Upper lobe of left lung (tissue), 6 donors: ENCODE measurements around the gene CYP2J2. TPM values are rescaled to one million over a fixed set of nuclear protein-coding genes. Genes with fewer than 3 reads are reported as not detected.

ENCODE experiments used
- ATAC-seq, 2 donors: fragments of 200-7000 bp; cut with Tn5 transposase; one replicate each; pipeline ENCODE4 v1.9.1; 2022; ENCODE audit warnings: mild to moderate bottlenecking in 2 of 2, moderate library complexity in 2 of 2; ENCODE audit not compliant: low FRiP score in 2 of 2
- DNase-seq, 2 donors: peaks; one replicate each; pipeline ENCODE4 v3.0.0-alpha.2; 2019 to 2020
- H3K27ac ChIP-seq, 4 donors: fragments of 200-600 bp; sonication (generic); one replicate each; pipeline ENCODE4 v1.5.1; 2016 to 2019
- H3K27me3 ChIP-seq, 4 donors: fragments of 200-600 bp; sonication (generic); one replicate each; pipeline ENCODE4 v1.5.1; 2017 to 2019
- H3K36me3 ChIP-seq, 4 donors: fragments of 200-600 bp; sonication (generic); one replicate each; pipeline ENCODE4 v1.5.1; 2016 to 2019
- H3K4me1 ChIP-seq, 4 donors: fragments of 200-600 bp; sonication (generic); one replicate each; pipeline ENCODE4 v1.5.1; 2018 to 2019
- H3K4me3 ChIP-seq, 4 donors: fragments of 200-600 bp; sonication (generic); one replicate each; pipeline ENCODE4 v1.5.1; 2017 to 2019; ENCODE audit warnings: mild to moderate bottlenecking in 2 of 4, moderate library complexity in 1 of 4
- H3K9me3 ChIP-seq, 4 donors: fragments of 200-600 bp; sonication (generic); one replicate each; pipeline ENCODE4 v1.5.1; 2018 to 2019
- CTCF ChIP-seq, 6 experiments: fragments of 450-650 bp in 4 of 6; fragments of 200-600 bp in 2 of 6; sonication (generic) in 2 of 6; IDR thresholded peaks; one replicate each; pipeline ENCODE4 v1.5.1; 2016 to 2019; ENCODE audit warnings: antibody characterized with exemption in 6 of 6
- EP300 ChIP-seq, 4 donors: sonication (generic); formaldehyde crosslinking; IDR thresholded peaks; one replicate each; pipeline ENCODE4 v1.5.1; 2017; ENCODE audit warnings: antibody characterized with exemption in 4 of 4, control low read depth in 2 of 4
- POLR2A ChIP-seq, 4 donors: fragments of 450-650 bp; IDR thresholded peaks; one replicate each; pipeline ENCODE4 v1.5.1; 2016 to 2017; ENCODE audit warnings: antibody characterized with exemption in 4 of 4, mild to moderate bottlenecking in 2 of 4
- POLR2AphosphoS5 ChIP-seq, 2 donors: sonication (generic); formaldehyde crosslinking; IDR thresholded peaks; one replicate each; pipeline ENCODE4 v1.5.1; 2017; ENCODE audit warnings: antibody characterized with exemption in 2 of 2
- WGBS, 2 donors: methylation state at CpG; one replicate each; pipeline ENCODE4 v1.1.5; 2017 to 2018; 5-methylcytosine and 5-hydroxymethylcytosine counted together
- total RNA-seq, 6 donors: library from RNA; depleted of rRNA in 4 of 6; stranded (reverse); fragments of >200 nt in 4 of 6; gene quantifications; one replicate each; pipeline versions ENCODE4 v1.1.0 to v1.2.1, GENCODE V29; 2016 to 2021
- donor health status: DM: no; HTN: no; CAD: no; lungs with moderate emphysema.
- donor health status: DM: no; HTN: yes; CAD: no; lungs with severe emphysema.

The CYP2J2 gene
- total RNA-seq, 6 donors from 2014 or later, result 1.4 to 13.1 (median 1.8) TPM

- Histone ChIP-seq H3K4me3 (no peak overlapping the region), H3K9me3 (peaks cover 0 to 6% (median 4%) of the 10 kb centered on the region in 4 donors), H3K4me1 (peaks cover 0 to 6% (median 3%) of the 10 kb centered on the region in 4 donors), H3K27ac (no peak overlapping the region), H3K27me3 (no peaks in the 10 kb centered on the region), H3K36me3 (no peaks in the 10 kb centered on the region)
- ATAC-seq, result no peak
- no peak for TF ChIP-seq EP300 (IDR thresholded peaks at IDR 0.05)
- TF ChIP-seq POLR2AphosphoS5 (IDR thresholded peaks at IDR 0.05), result no peak
- no peak for TF ChIP-seq POLR2A (IDR thresholded peaks at IDR 0.05)
- TF ChIP-seq CTCF (IDR thresholded peaks at IDR 0.05), result no peak
- DNase-seq, result no peak
- 75 to 81% methylated on average over 3 of the region's 3 CpGs for WGBS, 2 donors
Measured at GRCh38 chr1:59878370-59878769, 48.2 kb downstream of the CYP2J2 start.

GRCh38 chr1:59877108-59877682 is 49.4 kb downstream of the CYP2J2 start:
- peaks cover 0 to 4% (median 0%) of the 10 kb centered on the region in 4 donors for H3K36me3 ChIP-seq
- peaks cover 0 to 6% (median 3%) of the 10 kb centered on the region in 4 donors for H3K4me1 ChIP-seq
- ATAC-seq (no peak), DNase-seq (no peak)
- peaks cover 0 to 6% (median 4%) of the 10 kb centered on the region in 4 donors for H3K9me3 ChIP-seq
- H3K4me3 ChIP-seq, result no peak overlapping the region
- H3K27ac ChIP-seq, result no peak overlapping the region
- no peak for TF ChIP-seq EP300 (IDR thresholded peaks at IDR 0.05)
- no peak for TF ChIP-seq POLR2AphosphoS5 (IDR thresholded peaks at IDR 0.05)
- no peak for TF ChIP-seq CTCF (IDR thresholded peaks at IDR 0.05)
- no peak for TF ChIP-seq POLR2A (IDR thresholded peaks at IDR 0.05)
- H3K27me3 ChIP-seq, result no peaks in the 10 kb centered on the region
- WGBS, 2 donors, result 94 to 95% methylated on average over 2 of the region's 2 CpGs

- no peak for TF ChIP-seq EP300 (IDR thresholded peaks at IDR 0.05)
- no peak for TF ChIP-seq POLR2AphosphoS5 (IDR thresholded peaks at IDR 0.05)
- TF ChIP-seq CTCF (IDR thresholded peaks at IDR 0.05), result no peak
- no peak for TF ChIP-seq POLR2A (IDR thresholded peaks at IDR 0.05)
- Histone ChIP-seq H3K36me3 (peaks cover 0 to 4% (median 0%) of the 10 kb centered on the region in 4 donors), H3K4me1 (no peaks in the 10 kb centered on the region), H3K27me3 (no peaks in the 10 kb centered on the region), H3K27ac (no peak overlapping the region), H3K4me3 (no peak overlapping the region), H3K9me3 (peaks cover 0 to 4% (median under 1%) of the 10 kb centered on the region in 4 donors)
- no peak for ATAC-seq
- DNase-seq, result no peak
Measured at GRCh38 chr1:59871746-59872145, 54.8 kb downstream of the CYP2J2 start.

- no peak overlapping the region for H3K27ac ChIP-seq
- WGBS, 2 donors, result 88 to 89% methylated on average over 2 of the region's 2 CpGs
- H3K27me3 ChIP-seq, result no peaks in the 10 kb centered on the region
- no peak for DNase-seq
- H3K36me3 ChIP-seq, result no peaks in the 10 kb centered on the region
- H3K4me3 ChIP-seq, result no peak overlapping the region
- TF ChIP-seq EP300 (IDR thresholded peaks at IDR 0.05) (no peak), CTCF (IDR thresholded peaks at IDR 0.05) (no peak), POLR2AphosphoS5 (IDR thresholded peaks at IDR 0.05) (no peak), POLR2A (IDR thresholded peaks at IDR 0.05) (no peak)
- H3K9me3 ChIP-seq, result no peaks in the 10 kb centered on the region
- no peaks in the 10 kb centered on the region for H3K4me1 ChIP-seq
- ATAC-seq, result no peak
Measured at GRCh38 chr1:59866462-59866861, 60.1 kb downstream of the CYP2J2 start.
